ENCODE results near the gene CDK16. TPM values are rescaled to one million over a fixed set of nuclear protein-coding genes. Genes with fewer than 3 reads are reported as not detected.

CDK16 gene
- total and polyA plus RNA-seq, 9 donors = 52.0 to 118 (median 101) TPM

- WGBS (ENCODE audit: insufficient coverage) = 96% methylated on average over 10 of the region's 11 CpGs
- no peak overlapping the region for H3K27ac ChIP-seq (ENCODE audit: low read length)
- H3K27me3 ChIP-seq (ENCODE audit: control insufficient read depth, insufficient read depth, low read length) = peaks cover 8% of the 10 kb centered on the region
- no peak overlapping the region for H3K4me3 ChIP-seq (ENCODE audit: low read length)
- peaks cover 9% of the 10 kb centered on the region for H3K4me1 ChIP-seq (ENCODE audit: control insufficient read depth, insufficient read depth, low read length)
- no peak for DNase-seq
- H3K36me3 ChIP-seq (ENCODE audit: control insufficient read depth, insufficient read depth, low read length) = peaks cover 90% of the 10 kb centered on the region
- H3K9me3 ChIP-seq (replicated peaks; ENCODE audit: control insufficient read depth, low read depth, low read length) = no peaks in the 10 kb centered on the region
Observed at GRCh38 chrX:47202316-47202715, 16.2 kb upstream of the CDK16 start.

GRCh38 chrX:47202877-47203276, 15.6 kb upstream of the CDK16 start:
- WGBS (ENCODE audit: insufficient coverage) = 77% methylated on average over 2 of the region's 4 CpGs
- Histone ChIP-seq H3K27ac (ENCODE audit: low read length) (no peak overlapping the region), H3K36me3 (ENCODE audit: control insufficient read depth, insufficient read depth, low read length) (peaks cover 89% of the 10 kb centered on the region), H3K4me3 (ENCODE audit: low read length) (no peak overlapping the region), H3K4me1 (ENCODE audit: control insufficient read depth, insufficient read depth, low read length) (peaks cover 5% of the 10 kb centered on the region), H3K27me3 (ENCODE audit: control insufficient read depth, insufficient read depth, low read length) (peaks cover 8% of the 10 kb centered on the region), H3K9me3 (replicated peaks; ENCODE audit: control insufficient read depth, low read depth, low read length) (no peaks in the 10 kb centered on the region)
- no peak for DNase-seq

- Histone ChIP-seq H3K27me3 (ENCODE audit: control insufficient read depth, insufficient read depth, low read length) (peaks cover 15% of the 10 kb centered on the region), H3K27ac (ENCODE audit: low read length) (no peak overlapping the region), H3K36me3 (ENCODE audit: control insufficient read depth, insufficient read depth, low read length) (peaks cover 89% of the 10 kb centered on the region), H3K4me3 (ENCODE audit: low read length) (no peak overlapping the region), H3K4me1 (ENCODE audit: control insufficient read depth, insufficient read depth, low read length) (peaks cover 4% of the 10 kb centered on the region), H3K9me3 (replicated peaks; ENCODE audit: control insufficient read depth, low read depth, low read length) (no peaks in the 10 kb centered on the region)
- 78% methylated on average over 5 of the region's 5 CpGs for WGBS (ENCODE audit: insufficient coverage)
- DNase-seq = no peak
Observed at GRCh38 chrX:47204970-47205369, 13.5 kb upstream of the CDK16 start.

GRCh38 chrX:47206316-47206715, 12.2 kb upstream of the CDK16 start:
- Histone ChIP-seq H3K27ac (ENCODE audit: low read length) (no peak overlapping the region), H3K4me3 (ENCODE audit: low read length) (no peak overlapping the region), H3K4me1 (ENCODE audit: control insufficient read depth, insufficient read depth, low read length) (peaks cover 2% of the 10 kb centered on the region), H3K36me3 (ENCODE audit: control insufficient read depth, insufficient read depth, low read length) (peaks cover 89% of the 10 kb centered on the region), H3K27me3 (ENCODE audit: control insufficient read depth, insufficient read depth, low read length) (peaks cover 17% of the 10 kb centered on the region), H3K9me3 (replicated peaks; ENCODE audit: control insufficient read depth, low read depth, low read length) (no peaks in the 10 kb centered on the region)
- DNase-seq = no peak
- no CpG with 5 or more reads among the region's 3 CpGs for WGBS (ENCODE audit: insufficient coverage)

GRCh38 chrX:47208108-47208507, 10.4 kb upstream of the CDK16 start:
- no peak for DNase-seq
- no peaks in the 10 kb centered on the region for H3K9me3 ChIP-seq (replicated peaks; ENCODE audit: control insufficient read depth, low read depth, low read length)
- no peak overlapping the region for H3K4me3 ChIP-seq (ENCODE audit: low read length)
- WGBS (ENCODE audit: insufficient coverage) = 87% methylated on average over 9 of the region's 12 CpGs
- peaks cover 22% of the 10 kb centered on the region for H3K27me3 ChIP-seq (ENCODE audit: control insufficient read depth, insufficient read depth, low read length)
- peaks cover 2% of the 10 kb centered on the region for H3K4me1 ChIP-seq (ENCODE audit: control insufficient read depth, insufficient read depth, low read length)
- peaks cover 89% of the 10 kb centered on the region for H3K36me3 ChIP-seq (ENCODE audit: control insufficient read depth, insufficient read depth, low read length)
- no peak overlapping the region for H3K27ac ChIP-seq (ENCODE audit: low read length)

GRCh38 chrX:47209508-47210238, 8.8 kb upstream of the CDK16 start:
- peaks cover 22% of the 10 kb centered on the region for H3K27me3 ChIP-seq (ENCODE audit: control insufficient read depth, insufficient read depth, low read length)

GRCh38 chrX:47210661-47211425, 7.6 kb upstream of the CDK16 start:
- WGBS (ENCODE audit: insufficient coverage) = 85% methylated on average over 6 of the region's 15 CpGs
- peaks cover 96% of the 10 kb centered on the region for H3K36me3 ChIP-seq (ENCODE audit: control insufficient read depth, insufficient read depth, low read length)
- peaks cover 6% of the 10 kb centered on the region for H3K4me1 ChIP-seq (ENCODE audit: control insufficient read depth, insufficient read depth, low read length)
- no peaks in the 10 kb centered on the region for H3K9me3 ChIP-seq (replicated peaks; ENCODE audit: control insufficient read depth, low read depth, low read length)
- H3K27ac ChIP-seq (ENCODE audit: low read length) = no peak overlapping the region
- peaks cover 22% of the 10 kb centered on the region for H3K27me3 ChIP-seq (ENCODE audit: control insufficient read depth, insufficient read depth, low read length)
- no peak for DNase-seq
- no peak overlapping the region for H3K4me3 ChIP-seq (ENCODE audit: low read length)

More at GRCh38 chrX:47209508-47210238, 8.8 kb upstream of the CDK16 start:
- Histone ChIP-seq H3K9me3 (replicated peaks; ENCODE audit: control insufficient read depth, low read depth, low read length) (no peaks in the 10 kb centered on the region), H3K27ac (ENCODE audit: low read length) (no peak overlapping the region), H3K36me3 (ENCODE audit: control insufficient read depth, insufficient read depth, low read length) (peaks cover 91% of the 10 kb centered on the region), H3K4me1 (ENCODE audit: control insufficient read depth, insufficient read depth, low read length) (peaks cover 6% of the 10 kb centered on the region), H3K4me3 (ENCODE audit: low read length) (no peak overlapping the region)
- no peak for DNase-seq
- 95% methylated on average over 11 of the region's 16 CpGs for WGBS (ENCODE audit: insufficient coverage)

- Histone ChIP-seq H3K9me3 (replicated peaks; ENCODE audit: control insufficient read depth, low read depth, low read length) (no peaks in the 10 kb centered on the region), H3K36me3 (ENCODE audit: control insufficient read depth, insufficient read depth, low read length) (peaks cover 87% of the 10 kb centered on the region), H3K4me3 (ENCODE audit: low read length) (no peak overlapping the region), H3K4me1 (ENCODE audit: control insufficient read depth, insufficient read depth, low read length) (peaks cover 18% of the 10 kb centered on the region), H3K27ac (ENCODE audit: low read length) (no peak overlapping the region), H3K27me3 (ENCODE audit: control insufficient read depth, insufficient read depth, low read length) (peaks cover 19% of the 10 kb centered on the region)
- DNase-seq = no peak
- 97% methylated on average over 4 of the region's 12 CpGs for WGBS (ENCODE audit: insufficient coverage)
Observed at GRCh38 chrX:47212381-47213293, 5.8 kb upstream of the CDK16 start.

- peaks cover 70% of the 10 kb centered on the region for H3K36me3 ChIP-seq (ENCODE audit: control insufficient read depth, insufficient read depth, low read length)
- H3K9me3 ChIP-seq (replicated peaks; ENCODE audit: control insufficient read depth, low read depth, low read length) = no peaks in the 10 kb centered on the region
- DNase-seq = no peak
- H3K4me1 ChIP-seq (ENCODE audit: control insufficient read depth, insufficient read depth, low read length) = peaks cover 23% of the 10 kb centered on the region
- WGBS (ENCODE audit: insufficient coverage) = 89% methylated on average over 17 of the region's 20 CpGs
- peaks cover 18% of the 10 kb centered on the region for H3K27me3 ChIP-seq (ENCODE audit: control insufficient read depth, insufficient read depth, low read length)
- H3K4me3 ChIP-seq (ENCODE audit: low read length) = no peak overlapping the region
- no peak overlapping the region for H3K27ac ChIP-seq (ENCODE audit: low read length)
Observed at GRCh38 chrX:47214435-47215077, 3.9 kb upstream of the CDK16 start.

Measured in muscle of leg (tissue), 11 donors.